Measurements from ENCODE around the gene TUBGCP2.

- TF ChIP-seq POLR2AphosphoS5 (IDR thresholded peaks at IDR 0.05; ENCODE audit: borderline replicate concordance, low read depth, low read length) (no peak), EZH2 (IDR thresholded peaks at IDR 0.05) (no peak), FOXP2 (optimal IDR thresholded peaks at IDR 0.05; ENCODE audit: control extremely low read depth, extremely low read length, insufficient read depth) (no peak)
Measured at GRCh38 chr10:133258066-133258817, 50.4 kb downstream of the TUBGCP2 start.

All from SK-N-MC (cell line).